GM04504 (cell line): ENCODE measurements around the gene STAT1.
A peak's percentile ranks its signal among the peaks of the same experiment; 100 is the strongest.

Experiments
- DNase-seq: peaks from one replicate; pipeline ENCODE4 v3.0.0-alpha.2; 2012; ENCODE audit warnings: low read depth

The STAT1 gene

DNA sequence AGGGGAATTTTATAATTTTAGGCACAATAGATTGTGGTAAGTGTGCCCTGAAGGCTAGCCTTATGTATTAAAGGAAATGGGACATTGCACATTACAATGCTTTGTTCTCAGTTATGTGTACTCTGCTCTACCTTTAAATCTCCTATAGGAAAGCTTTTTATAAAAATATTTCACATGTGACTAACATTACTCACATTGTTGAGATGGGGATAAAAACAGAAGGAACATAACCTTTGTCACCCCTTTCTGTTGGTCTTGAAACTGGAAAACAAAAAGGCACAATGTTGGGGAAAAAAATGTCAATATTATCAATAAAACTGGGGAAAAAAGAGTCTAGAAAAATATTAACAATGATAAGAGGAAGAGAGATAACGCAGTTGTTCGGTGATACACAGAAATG is 17.3 kb upstream of the STAT1 start:
- no peak for DNase-seq

- no peak for DNase-seq
Measured at GRCh38 chr2:191030521-191031154, 16.7 kb upstream of the STAT1 start.

GRCh38 chr2:191029280-191029950 is 15.4 kb upstream of the STAT1 start:
- DNase-seq: no peak

GRCh38 chr2:191026377-191026776 is 12.4 kb upstream of the STAT1 start:
- DNase-seq: no peak

GRCh38 chr2:191025135-191025534 is 11.2 kb upstream of the STAT1 start:
- no peak for DNase-seq

DNA sequence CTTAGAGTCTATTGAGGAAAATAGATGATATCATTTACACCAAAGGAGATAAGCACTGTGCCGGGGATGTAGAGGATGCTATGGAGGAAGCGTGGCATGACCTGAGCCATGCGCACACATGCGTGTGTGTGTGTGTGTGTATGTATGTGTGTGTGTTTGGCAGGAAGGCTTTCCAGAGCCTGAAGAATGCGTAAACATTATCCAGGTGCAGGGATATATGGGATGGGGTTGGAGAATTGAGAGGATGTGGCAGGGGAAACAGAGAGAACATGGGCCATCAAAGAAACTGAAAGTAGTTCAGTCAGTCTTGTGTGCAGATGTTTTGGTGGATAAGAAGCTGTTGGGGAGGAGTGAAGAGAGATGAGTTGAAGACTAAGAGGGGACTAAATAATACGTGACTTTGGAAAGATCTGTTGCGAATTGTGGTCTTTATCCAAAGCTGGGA is 9.3 kb upstream of the STAT1 start:
- DNase-seq: no peak

- peak; percentile 76 for DNase-seq
Measured at GRCh38 chr2:191020742-191021381, 6.9 kb upstream of the STAT1 start.

GRCh38 chr2:191020221-191020741 is 6.3 kb upstream of the STAT1 start:
- DNase-seq: peak; percentile 93

DNA sequence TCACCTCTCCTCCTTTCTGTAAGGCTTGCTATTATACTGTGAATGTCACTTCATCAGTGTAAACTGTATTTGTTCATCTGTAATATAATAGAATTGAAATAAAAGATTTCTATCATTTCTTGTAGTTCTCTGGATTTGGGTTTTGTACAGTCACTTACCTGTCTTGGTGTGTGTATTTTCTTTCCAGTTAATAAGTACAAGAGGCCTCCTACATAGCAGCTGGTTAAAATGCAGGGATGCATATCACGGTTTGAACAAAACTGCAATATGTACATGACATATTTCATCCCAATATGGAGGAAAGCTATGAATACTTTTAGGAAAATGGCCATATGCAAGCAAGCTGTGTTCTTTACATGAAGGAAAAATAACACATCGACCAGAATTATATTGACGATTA is 5.4 kb upstream of the STAT1 start:
- DNase-seq: no peak

DNA sequence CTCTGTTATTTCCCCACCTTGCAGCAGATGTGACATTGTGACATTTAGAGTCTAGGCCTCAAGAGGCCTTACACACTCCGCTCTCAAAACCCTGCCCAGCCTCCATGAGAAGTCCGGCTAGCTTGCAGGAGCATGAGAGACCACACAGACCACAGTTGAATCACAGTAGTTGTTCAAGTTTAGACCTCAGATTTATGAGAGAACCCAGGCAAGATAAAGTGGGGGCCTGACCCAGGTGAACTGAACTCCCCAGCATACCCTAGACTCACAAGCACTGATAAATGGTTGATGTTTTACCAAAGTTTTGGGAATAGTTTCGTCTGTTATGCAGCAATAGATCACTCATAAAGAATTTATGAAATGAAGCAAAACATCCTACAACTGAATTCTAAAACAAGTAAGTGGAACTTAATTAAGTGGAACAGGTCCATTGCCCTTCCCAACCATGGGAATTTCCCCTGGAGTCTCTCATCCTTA is 4.7 kb upstream of the STAT1 start:
- DNase-seq: no peak

- DNase-seq: no peak
Measured at GRCh38 chr2:191018048-191018447, 4.1 kb upstream of the STAT1 start.

DNA sequence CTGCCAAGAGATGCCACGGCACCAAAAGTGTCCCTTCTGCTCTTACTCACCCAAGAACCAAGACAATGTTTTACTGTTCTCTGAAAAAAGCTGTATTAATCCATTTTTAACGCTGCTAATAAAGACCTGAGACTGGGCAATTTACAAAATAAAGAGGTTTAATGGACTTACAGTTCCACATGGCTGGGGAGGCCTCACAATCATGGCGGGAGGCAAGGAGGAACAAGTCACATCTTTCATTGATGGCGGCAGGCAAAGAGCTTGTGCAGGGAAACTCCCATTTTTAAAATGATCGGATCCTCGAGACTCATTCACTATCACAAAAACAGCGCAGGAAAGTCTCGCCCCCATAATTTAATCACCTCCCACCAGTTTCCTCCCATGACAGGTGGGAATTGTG is 1.9 kb upstream of the STAT1 start:
- no peak for DNase-seq

GRCh38 chr2:191015239-191015638 is 1.3 kb upstream of the STAT1 start:
- DNase-seq: no peak

GRCh38 chr2:191014653-191015020 is 666 bp upstream of the STAT1 start:
- DNase-seq: no peak

DNA sequence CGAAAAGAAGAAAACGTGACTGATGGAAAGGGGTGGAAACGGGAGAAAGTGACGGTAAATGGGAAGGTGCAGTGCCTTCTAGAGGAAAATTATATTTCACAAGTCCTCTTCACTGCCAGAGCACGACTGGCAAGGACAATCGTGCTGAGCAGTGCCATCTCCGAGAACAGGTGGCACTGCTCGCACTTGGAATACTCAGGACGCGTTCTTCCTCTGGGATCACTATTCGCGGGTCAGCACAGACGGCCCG is 364 bp downstream of the STAT1 start:
- no peak for DNase-seq

DNA sequence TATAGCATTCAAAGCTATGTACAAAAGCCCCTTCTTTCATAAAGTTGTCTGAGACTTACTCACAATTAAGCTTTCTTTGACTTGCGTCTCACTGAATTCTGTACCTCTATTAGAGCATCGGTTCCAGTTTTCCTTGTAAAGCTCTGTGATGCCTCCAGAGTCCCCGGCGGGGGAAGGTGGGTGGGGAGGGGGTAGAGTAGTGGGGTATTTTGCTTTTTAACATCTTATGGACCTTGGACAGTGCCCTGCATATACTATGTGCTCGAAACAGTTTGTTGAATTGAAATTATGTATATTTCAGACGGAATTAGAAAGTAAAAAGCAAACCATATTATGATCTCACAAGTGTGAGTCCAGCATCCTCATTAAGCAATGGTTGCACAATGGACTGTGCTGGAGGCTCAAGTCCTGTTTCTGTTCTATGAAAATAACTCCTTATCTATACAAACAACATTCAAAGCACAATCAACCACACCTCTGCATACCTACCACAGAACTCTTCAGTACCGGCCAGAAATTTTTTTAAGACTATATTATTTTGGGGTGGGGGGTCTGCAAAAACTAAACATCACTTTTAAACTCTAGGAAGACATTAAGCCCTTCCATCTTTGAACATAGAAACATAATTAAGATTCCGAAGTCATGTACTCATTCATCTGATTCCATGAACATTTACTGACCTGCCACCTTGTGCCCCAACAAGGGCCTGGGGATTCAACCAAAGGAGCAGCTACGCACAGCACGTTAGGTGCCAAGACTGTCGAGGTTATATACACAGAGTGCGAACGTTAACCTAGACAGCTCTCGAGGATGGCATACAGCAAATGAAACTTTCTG is 908 bp downstream of the STAT1 start:
- no peak for DNase-seq

DNA sequence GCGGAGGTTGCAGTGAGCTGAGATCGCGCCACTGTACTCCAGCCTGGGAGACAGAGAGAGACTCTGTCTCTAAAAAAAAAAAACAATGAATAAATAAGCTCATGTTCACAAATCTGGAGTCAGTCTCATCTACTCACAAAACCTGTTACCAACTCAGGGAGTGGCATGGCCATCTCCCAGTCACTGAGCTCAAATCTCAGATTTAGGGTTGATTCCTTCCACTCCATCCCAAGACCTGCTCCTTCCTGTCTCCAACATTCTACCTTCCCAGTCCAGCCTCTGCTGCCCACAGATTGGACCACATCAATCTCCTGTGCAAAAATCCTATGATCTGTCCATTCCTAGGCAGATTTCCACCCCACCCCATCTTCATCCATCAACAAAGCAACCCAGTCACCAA is 1.6 kb downstream of the STAT1 start:
- no peak for DNase-seq

DNA sequence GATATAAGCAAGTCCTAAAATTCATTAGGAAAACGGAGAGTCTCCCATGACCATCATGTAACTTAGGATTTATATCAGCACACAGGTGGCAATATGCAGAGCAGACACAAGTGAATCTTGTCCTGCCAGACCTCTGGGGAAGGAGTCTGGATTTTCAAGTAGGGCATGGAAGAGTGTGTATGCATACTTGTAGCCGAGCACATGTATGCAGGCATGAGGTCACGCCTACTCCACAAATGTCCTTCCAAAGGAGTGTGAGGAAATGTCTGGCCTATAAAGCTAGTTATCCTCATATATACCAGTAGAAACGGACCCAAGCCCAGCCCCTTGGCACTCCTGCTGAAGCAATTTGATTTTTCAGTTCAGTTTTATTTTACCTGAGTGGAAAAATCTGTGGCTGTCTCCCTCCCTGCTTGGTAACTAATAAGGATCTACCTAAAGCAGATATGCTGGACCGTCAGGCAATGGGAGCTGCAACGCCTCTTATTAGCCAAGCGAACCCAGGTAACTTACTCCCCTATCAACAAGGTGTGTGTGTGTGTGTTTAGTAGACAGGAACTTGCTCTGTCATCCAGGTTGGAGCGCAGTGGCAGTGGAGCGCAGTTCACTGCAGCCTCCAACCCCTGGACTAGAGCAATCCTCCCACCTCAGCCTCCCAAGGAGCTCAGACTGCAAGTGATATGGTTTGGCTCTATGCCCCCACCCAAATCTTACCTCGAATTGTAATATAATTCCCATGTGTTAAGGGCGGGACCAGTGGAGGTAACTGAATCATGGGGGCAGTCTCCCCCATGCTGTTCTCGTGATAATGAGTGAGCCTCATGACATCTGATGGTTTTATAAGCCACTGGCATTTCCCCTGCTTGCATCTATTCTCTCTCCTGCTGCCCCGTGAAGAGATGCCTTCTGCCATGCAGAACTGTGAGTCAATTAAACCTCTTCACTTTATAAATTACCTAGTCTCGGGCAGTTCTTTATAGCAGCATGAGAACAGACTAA is 2.8 kb downstream of the STAT1 start:
- no peak for DNase-seq

- no peak for DNase-seq
Measured at GRCh38 chr2:191009541-191010374, 4.2 kb downstream of the STAT1 start.

DNA sequence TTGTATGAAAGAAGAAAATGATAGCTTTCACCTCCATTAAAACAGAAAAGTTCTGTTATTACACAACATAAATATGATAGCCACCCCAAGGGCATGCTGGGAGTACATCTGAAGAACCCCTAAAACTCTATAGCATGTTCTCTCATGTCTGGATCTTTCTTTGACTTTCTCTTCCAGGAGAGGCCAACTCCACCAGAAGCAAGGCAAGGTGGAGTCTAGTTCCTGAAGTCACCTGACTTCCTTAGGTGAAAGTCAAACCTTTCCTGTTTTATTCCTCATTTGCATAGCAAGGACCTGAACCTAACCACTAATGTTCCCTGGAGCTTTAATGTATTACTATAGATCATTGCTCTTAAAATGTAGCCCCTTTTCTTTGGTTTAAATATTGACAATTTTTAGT is 5.7 kb downstream of the STAT1 start:
- no peak for DNase-seq
